OCI-LY3 (cell line): ENCODE results near the gene PAF1.

ENCODE experiments used
- H2AFZ ChIP-seq: fragments of 200-600, 300-600 bp; shearing (Covaris generic); 2 replicates; pipeline ENCODE4 v1.6.0; 2014; ENCODE audit warnings: antibody characterized with exemption, low read depth, low read length
- H3K27ac ChIP-seq: fragments of 200-600, 300-600 bp; sonication (generic); 2 replicates; pipeline ENCODE4 v1.5.1; 2014; ENCODE audit warnings: mild to moderate bottlenecking, low read length, moderate library complexity, mixed read lengths
- H3K27me3 ChIP-seq: fragments of 200-600, 300-600 bp; sonication (generic); 2 replicates; pipeline ENCODE4 v1.6.1; 2014; ENCODE audit warnings: low read depth, low read length, mixed read lengths
- H3K36me3 ChIP-seq: fragments of 200-600, 300-600 bp; sonication (generic); replicated peaks from 2 replicates; pipeline ENCODE3; 2014; ENCODE audit warnings: low read depth, low read length, mixed read lengths
- H3K4me1 ChIP-seq: fragments of 300-600, 200-600 bp; sonication (generic); 2 replicates; pipeline ENCODE4 v1.6.1; 2014; ENCODE audit warnings: low read length, mixed read lengths
- H3K4me2 ChIP-seq: fragments of 200-600, 300-600 bp; sonication (generic); 2 replicates; pipeline ENCODE4 v1.6.1; 2014; ENCODE audit warnings: low read length, mixed read lengths
- H3K4me3 ChIP-seq: fragments of 300-600, 200-600 bp; sonication (generic); 2 replicates; pipeline ENCODE4 v1.5.1; 2014; ENCODE audit warnings: antibody characterized with exemption, mild to moderate bottlenecking, low read length, moderate library complexity
- H3K79me2 ChIP-seq: fragments of 300-600, 200-600 bp; shearing (Covaris generic); 2 replicates; pipeline ENCODE4 v1.6.1; 2014; ENCODE audit warnings: mild to moderate bottlenecking, low read length, mixed read lengths
- H3K9ac ChIP-seq: fragments of 300-600, 200-600 bp; shearing (Covaris generic); 2 replicates; pipeline ENCODE4 v1.6.0; 2014; ENCODE audit warnings: mild to moderate bottlenecking, low read length, moderate library complexity
- H3K9me3 ChIP-seq: fragments of 200-600, 300-600 bp; shearing (Covaris generic); 2 replicates; pipeline ENCODE4 v1.6.1; 2014; ENCODE audit warnings: low read length, mixed read lengths; ENCODE audit not compliant: insufficient read depth
- H4K20me1 ChIP-seq: fragments of 200-600, 300-600 bp; sonication (generic); 2 replicates; pipeline ENCODE4 v1.6.1; 2016; ENCODE audit warnings: low read length, mixed read lengths; ENCODE audit not compliant: insufficient read depth
- EZH2phosphoT487 ChIP-seq: fragments of 200-600 bp; shearing (Covaris generic); IDR thresholded peaks from 2 replicates; pipeline ENCODE4 v1.6.1; 2018; ENCODE audit warnings: antibody characterized with exemption, mixed run types, low read depth
- TF ChIP-seq, protein P1 (sequence below): fragments of 200-600, 300-600 bp; sonication (generic); IDR thresholded peaks from 2 replicates; pipeline ENCODE4 v1.5.1; 2014; ENCODE audit warnings: antibody characterized with exemption, low read length, low read depth

PAF1 gene

DNA sequence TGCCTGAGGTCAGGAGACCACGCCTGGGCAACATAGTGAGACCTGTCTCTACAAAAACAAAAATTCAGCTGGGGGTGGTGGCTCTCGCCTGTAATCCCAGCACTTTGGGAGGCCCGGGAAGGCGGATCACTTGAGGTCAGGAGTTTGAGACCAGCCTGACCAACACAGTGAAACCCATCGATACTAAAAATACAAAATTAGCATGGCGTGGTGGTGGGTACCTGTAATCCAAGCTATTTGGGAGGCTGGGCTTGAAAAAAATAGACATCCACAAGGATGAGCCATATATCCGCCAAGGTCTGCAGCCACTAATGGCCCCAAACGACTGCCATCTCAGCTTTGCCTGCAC lies 41.7 kb upstream of the PAF1 start:
- Histone ChIP-seq H3K9me3 (no peaks in the 10 kb centered on the region), H3K27me3 (no peaks in the 10 kb centered on the region), H3K4me3 (no peak overlapping the region), H3K4me2 (no peak overlapping the region), H4K20me1 (peaks cover 20% of the 10 kb centered on the region), H3K4me1 (peaks cover 47% of the 10 kb centered on the region), H2AFZ (no peak overlapping the region), H3K36me3 (peaks cover 35% of the 10 kb centered on the region), H3K9ac (no peak overlapping the region), H3K79me2 (peaks cover 30% of the 10 kb centered on the region), H3K27ac (no peak overlapping the region)
- no peak for TF ChIP-seq EZH2phosphoT487
- TF ChIP-seq, protein P1, sequence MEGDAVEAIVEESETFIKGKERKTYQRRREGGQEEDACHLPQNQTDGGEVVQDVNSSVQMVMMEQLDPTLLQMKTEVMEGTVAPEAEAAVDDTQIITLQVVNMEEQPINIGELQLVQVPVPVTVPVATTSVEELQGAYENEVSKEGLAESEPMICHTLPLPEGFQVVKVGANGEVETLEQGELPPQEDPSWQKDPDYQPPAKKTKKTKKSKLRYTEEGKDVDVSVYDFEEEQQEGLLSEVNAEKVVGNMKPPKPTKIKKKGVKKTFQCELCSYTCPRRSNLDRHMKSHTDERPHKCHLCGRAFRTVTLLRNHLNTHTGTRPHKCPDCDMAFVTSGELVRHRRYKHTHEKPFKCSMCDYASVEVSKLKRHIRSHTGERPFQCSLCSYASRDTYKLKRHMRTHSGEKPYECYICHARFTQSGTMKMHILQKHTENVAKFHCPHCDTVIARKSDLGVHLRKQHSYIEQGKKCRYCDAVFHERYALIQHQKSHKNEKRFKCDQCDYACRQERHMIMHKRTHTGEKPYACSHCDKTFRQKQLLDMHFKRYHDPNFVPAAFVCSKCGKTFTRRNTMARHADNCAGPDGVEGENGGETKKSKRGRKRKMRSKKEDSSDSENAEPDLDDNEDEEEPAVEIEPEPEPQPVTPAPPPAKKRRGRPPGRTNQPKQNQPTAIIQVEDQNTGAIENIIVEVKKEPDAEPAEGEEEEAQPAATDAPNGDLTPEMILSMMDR = no peak

DNA sequence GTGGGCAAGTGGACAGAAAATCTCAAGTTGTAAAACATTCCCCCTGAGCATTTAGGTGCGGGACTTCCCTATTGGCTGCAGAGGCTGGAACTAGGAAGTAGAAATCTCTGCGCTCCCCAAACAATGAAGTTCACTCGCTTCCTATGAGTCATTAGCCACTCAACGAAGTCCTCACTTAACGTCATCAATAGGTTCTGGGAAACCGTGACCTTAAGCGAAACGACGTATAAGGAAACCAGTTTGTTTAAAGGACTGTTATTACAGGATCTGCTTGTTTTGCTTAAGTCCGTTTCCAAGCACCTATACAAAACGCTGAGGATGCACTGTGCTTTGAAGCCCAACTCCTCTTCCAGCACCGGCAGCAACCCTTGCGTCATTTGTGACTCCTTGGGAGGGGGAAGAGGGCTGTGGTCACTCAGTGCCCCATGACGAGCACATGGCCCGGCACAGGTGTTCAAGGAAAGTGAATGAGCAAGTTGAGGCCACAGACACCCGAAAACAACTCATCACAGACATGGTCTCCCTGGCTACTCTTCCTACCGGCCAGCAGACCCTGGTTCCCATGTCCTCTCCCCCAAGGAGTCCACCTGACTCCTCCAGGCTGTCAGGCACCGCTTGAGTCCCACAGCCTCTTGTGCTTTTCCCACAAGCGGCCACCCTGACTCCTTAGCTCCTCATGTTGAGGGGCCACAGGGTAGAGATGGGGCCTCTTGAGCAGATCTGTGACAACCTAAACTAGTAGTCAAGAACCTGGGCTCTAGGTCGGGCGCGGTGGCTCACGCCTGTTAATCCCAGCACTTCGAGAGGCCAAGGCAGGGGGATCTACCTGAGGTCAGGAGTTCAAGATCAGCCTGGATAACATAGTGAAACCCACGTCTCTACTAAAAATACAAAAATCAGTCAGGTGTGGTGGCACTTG lies 40.0 kb upstream of the PAF1 start:
- peak overlapping the region; percentile 1; the same call in 1 of the 2 replicates for H3K4me3 ChIP-seq
- peaks cover 42% of the 10 kb centered on the region for H3K4me1 ChIP-seq
- peaks cover 24% of the 10 kb centered on the region for H4K20me1 ChIP-seq
- no peak for TF ChIP-seq EZH2phosphoT487
- TF ChIP-seq, protein P1 = no peak
- H3K9me3 ChIP-seq = no peaks in the 10 kb centered on the region
- no peak overlapping the region for H2AFZ ChIP-seq
- peaks cover 27% of the 10 kb centered on the region for H3K79me2 ChIP-seq
- peak overlapping the region; percentile 3; the same call in 1 of the 2 replicates for H3K9ac ChIP-seq
- H3K27me3 ChIP-seq = no peaks in the 10 kb centered on the region
- H3K36me3 ChIP-seq = peaks cover 35% of the 10 kb centered on the region
- peak overlapping the region; percentile 55 for H3K4me2 ChIP-seq
- H3K27ac ChIP-seq = peak overlapping the region; percentile 73

DNA sequence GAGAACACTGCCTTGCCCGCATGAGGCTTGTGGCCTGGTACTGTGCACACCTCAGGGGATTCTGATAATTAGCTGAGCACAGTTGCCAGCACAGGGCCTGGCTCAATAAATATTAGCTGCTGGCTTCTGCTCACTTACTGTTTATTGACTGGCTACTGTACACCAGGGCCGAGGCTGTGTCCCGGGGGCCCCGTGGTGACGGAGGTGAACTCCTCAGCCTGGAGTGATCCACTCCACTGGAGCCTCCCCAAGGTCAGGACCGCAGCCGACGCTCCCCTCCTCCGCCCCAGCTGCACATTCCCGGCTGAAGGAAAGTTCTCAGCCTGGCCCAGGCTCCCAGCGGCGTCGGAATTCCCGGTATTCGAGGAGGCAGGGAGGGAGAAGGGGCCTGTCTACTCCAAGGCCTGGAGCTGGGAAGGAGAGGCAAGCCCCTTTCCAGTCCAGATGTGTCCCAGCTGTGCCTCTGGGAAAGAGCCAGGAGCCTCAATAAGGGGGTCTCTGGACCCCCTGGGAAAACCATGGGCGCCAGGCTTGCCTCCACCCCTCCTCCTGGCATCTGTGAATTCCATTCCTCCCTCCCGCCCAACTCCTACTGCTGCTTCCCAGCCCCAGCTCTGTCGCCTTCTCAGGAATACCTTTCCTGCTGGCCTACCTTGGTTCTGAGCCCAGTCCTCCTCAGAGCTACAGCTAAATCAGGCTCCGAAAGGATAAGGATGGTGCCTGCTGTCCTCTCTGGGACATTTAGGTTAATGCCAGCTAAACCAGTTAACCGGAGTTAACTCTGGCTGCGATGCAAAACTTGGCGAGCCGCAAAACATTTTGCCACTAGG lies 37.6 kb upstream of the PAF1 start:
- Histone ChIP-seq H3K4me1 (peaks cover 28% of the 10 kb centered on the region), H3K36me3 (peaks cover 26% of the 10 kb centered on the region), H3K4me3 (no peak overlapping the region), H3K27me3 (no peaks in the 10 kb centered on the region), H3K9ac (no peak overlapping the region), H3K27ac (no peak overlapping the region), H4K20me1 (peaks cover 12% of the 10 kb centered on the region), H3K9me3 (no peaks in the 10 kb centered on the region), H3K4me2 (no peak overlapping the region), H2AFZ (no peak overlapping the region), H3K79me2 (peaks cover 4% of the 10 kb centered on the region)
- TF ChIP-seq, protein P1 = no peak
- TF ChIP-seq EZH2phosphoT487 = no peak

- Histone ChIP-seq H3K4me1 (peaks cover 21% of the 10 kb centered on the region), H4K20me1 (peaks cover 6% of the 10 kb centered on the region), H3K4me2 (no peak overlapping the region), H3K27ac (no peak overlapping the region), H3K79me2 (no peaks in the 10 kb centered on the region), H3K27me3 (no peaks in the 10 kb centered on the region), H3K9me3 (no peaks in the 10 kb centered on the region), H3K36me3 (peaks cover 25% of the 10 kb centered on the region), H3K4me3 (no peak overlapping the region), H2AFZ (no peak overlapping the region), H3K9ac (no peak overlapping the region)
- no peak for TF ChIP-seq EZH2phosphoT487
- TF ChIP-seq, protein P1 = no peak
Observed at GRCh38 chr19:39427707-39428106, 36.8 kb upstream of the PAF1 start.
